Cerebellar nuclear complex (tissue), 1 donor: ENCODE data around the gene RYR2.

ENCODE experiments used
- DNase-seq, 2 experiments: peaks; one replicate each; lab custom pipeline; 2025; lab: John Stamatoyannopoulos, UW

RYR2 gene

GRCh38 chr1:237672748-237673147 lies 630.8 kb downstream of the RYR2 start:
- DNase-seq = no peak

- DNase-seq = no peak
Observed at GRCh38 chr1:237673631-237674030, 631.6 kb downstream of the RYR2 start.

- DNase-seq = no peak
Observed at GRCh38 chr1:237677979-237678378, 636.0 kb downstream of the RYR2 start.

GRCh38 chr1:237679687-237680086 lies 637.7 kb downstream of the RYR2 start:
- DNase-seq = no peak

- DNase-seq = no peak
Observed at GRCh38 chr1:237681210-237681609, 639.2 kb downstream of the RYR2 start.

- DNase-seq = no peak
Observed at GRCh38 chr1:237684236-237684635, 642.3 kb downstream of the RYR2 start.

- no peak for DNase-seq
Observed at GRCh38 chr1:237685551-237685950, 643.6 kb downstream of the RYR2 start.

GRCh38 chr1:237687804-237688203 lies 645.8 kb downstream of the RYR2 start:
- no peak for DNase-seq

GRCh38 chr1:237690656-237691055 lies 648.7 kb downstream of the RYR2 start:
- no peak for DNase-seq

- DNase-seq = no peak
Observed at GRCh38 chr1:237692255-237692654, 650.3 kb downstream of the RYR2 start.

- no peak for DNase-seq
Observed at GRCh38 chr1:237695878-237696277, 653.9 kb downstream of the RYR2 start.

- DNase-seq = no peak
Observed at GRCh38 chr1:237700181-237700580, 658.2 kb downstream of the RYR2 start.

- no peak for DNase-seq
Observed at GRCh38 chr1:237701534-237701933, 659.5 kb downstream of the RYR2 start.

- DNase-seq = no peak
Observed at GRCh38 chr1:237702161-237702560, 660.2 kb downstream of the RYR2 start.

- no peak for DNase-seq
Observed at GRCh38 chr1:237705462-237705861, 663.5 kb downstream of the RYR2 start.

- DNase-seq = no peak
Observed at GRCh38 chr1:237709355-237709754, 667.4 kb downstream of the RYR2 start.

- no peak for DNase-seq
Observed at GRCh38 chr1:237711281-237711680, 669.3 kb downstream of the RYR2 start.

GRCh38 chr1:237712082-237712481 lies 670.1 kb downstream of the RYR2 start:
- DNase-seq = no peak

- no peak for DNase-seq
Observed at GRCh38 chr1:237712586-237713157, 670.7 kb downstream of the RYR2 start.

- no peak for DNase-seq
Observed at GRCh38 chr1:237713916-237714315, 671.9 kb downstream of the RYR2 start.

- no peak for DNase-seq
Observed at GRCh38 chr1:237717106-237717505, 675.1 kb downstream of the RYR2 start.

GRCh38 chr1:237730826-237731350 lies 688.9 kb downstream of the RYR2 start:
- DNase-seq = no peak

GRCh38 chr1:237732657-237733056 lies 690.7 kb downstream of the RYR2 start:
- DNase-seq = no peak

GRCh38 chr1:237736372-237737029 lies 694.5 kb downstream of the RYR2 start:
- DNase-seq = no peak
